Renal cortical epithelial cell (primary cell): ENCODE data around the gene SPIB. TPM values are rescaled to one million over a fixed set of nuclear protein-coding genes. Genes with fewer than 3 reads are reported as not detected.
"Not testable (repeated sequence)": the region's sequence is repeated elsewhere in the genome, so short reads cannot be mapped to it uniquely, and the experiment has no call there.

Experiments
- DNase-seq: peaks from one replicate; pipeline ENCODE4 v3.0.0-alpha.2; 2011; ENCODE audit warnings: low read depth
- total RNA-seq: library from RNA; depleted of rRNA; stranded (reverse); fragments of >200 nt; gene quantifications from 2 replicates; pipeline ENCODE4 v1.2.3, GENCODE V29; 2014

The SPIB gene
- total RNA-seq = not detected in 2 replicates

DNA sequence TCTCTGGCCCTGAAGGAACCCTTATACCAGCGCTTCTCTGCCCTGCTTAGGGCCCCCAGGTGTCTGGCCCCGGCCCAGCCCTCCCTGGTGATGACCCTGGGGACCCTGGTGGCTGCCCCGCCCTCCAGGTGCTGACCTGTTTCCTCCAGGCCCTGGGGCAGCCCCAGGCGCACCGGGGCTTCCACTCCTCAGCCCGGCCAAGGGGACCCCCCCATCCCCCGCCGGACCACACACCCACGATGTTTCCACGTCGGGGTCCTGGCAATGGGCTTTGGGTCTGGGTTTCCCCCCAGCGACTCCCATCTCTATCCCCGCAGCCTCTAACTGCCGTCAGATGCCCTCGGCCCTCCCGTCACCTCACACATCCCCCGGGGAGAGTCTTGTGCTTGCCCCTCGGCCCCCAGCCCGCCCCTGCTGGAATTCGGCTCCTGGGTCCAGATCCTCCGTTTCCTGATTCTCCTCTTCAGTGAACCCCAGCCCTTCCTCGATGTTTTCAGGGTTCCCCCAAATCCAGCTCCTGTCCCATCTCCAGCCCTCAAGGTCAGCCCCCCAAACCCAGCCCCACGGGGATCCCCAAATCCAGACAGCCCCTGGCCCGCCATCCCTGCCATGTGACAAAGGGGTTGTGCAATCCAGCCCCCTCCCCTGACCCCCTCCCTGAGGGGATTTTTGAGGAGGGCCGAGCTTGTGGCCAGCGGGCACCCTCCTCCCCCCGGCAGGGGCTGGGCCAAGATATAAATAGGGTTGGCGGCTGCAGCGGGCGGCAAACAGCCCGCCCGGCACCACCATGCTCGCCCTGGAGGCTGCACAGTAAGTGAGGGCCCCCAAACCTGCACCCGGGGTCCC is at the start of gene SPIB:
Gene SPIB, plus strand, starts transcription at position 763 of the 846 bp plus-strand sequence. Its CDS starts 25 bp downstream, at position 788.
- no peak for DNase-seq

- peak; percentile 32 for DNase-seq
These were observed 46.7 kb upstream of the SPIB start for GRCh38 chr19:50371914-50372475.

DNA sequence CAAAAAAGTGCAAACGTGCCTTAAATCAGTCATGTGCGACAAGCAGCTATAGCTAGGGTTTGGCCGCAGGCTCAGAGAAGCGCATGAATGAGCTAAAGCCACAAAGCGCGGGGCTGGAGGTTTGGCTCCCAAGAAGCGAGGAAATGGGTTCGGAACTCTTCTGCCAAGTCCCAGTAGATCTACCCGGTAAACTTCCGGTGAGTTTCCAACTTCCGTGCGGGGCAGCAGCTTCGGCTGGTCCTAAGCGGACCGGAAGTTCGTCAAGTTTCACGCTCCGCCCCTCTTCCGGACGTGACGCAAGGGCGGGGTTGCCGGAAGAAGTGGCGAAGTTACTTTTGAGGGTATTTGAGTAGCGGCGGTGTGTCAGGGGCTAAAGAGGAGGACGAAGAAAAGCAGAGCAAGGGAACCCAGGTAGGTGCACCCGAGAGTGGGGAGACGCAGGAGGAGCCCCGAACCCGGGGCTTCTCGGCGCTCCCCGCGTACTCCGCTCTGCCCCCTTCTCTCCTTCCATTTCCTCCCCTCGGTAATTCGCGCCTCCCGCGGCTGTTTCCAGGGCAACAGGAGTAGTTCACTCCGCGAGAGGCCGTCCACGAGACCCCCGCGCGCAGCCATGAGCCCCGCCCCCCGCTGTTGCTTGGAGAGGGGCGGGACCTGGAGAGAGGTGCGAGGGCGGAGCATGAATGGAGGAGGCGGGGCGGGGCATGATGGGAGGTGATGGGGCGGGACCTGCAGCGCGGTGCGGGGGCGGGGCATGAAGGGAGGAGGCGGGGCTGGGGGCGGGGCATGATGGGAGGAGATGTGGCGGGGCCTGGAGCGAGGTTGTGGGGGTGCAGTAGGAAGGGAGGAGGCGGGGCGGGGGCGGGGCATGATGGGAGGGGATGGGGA is 42.3 kb upstream of the SPIB start, which contains the start of gene NR1H2:
Gene NR1H2, plus strand, starts transcription at position 292 of the 885 bp plus-strand sequence. CDS start 1,149 bp downstream, outside the sequence.
- peak; percentile 93 for DNase-seq

DNA sequence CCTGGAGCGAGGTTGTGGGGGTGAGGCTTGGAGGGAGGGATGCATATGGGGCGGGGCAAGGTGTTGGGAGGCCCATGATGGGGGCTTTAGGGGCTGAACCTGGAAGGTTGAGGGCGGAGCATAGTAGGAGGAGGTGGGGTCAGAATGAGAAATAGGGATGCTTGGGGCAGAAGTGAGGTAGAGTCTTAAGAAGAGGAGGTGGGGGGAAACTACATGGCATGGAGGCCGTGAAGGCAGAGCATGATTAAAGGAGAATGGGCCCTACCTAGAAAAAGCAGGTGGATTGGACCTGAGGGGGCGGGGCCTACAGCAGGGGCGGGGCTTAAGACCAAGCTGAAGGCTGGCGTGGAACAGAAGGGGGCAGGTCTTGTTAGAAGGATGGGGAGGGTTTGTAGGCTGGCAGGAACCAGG is 41.7 kb upstream of the SPIB start:
- no peak for DNase-seq

DNA sequence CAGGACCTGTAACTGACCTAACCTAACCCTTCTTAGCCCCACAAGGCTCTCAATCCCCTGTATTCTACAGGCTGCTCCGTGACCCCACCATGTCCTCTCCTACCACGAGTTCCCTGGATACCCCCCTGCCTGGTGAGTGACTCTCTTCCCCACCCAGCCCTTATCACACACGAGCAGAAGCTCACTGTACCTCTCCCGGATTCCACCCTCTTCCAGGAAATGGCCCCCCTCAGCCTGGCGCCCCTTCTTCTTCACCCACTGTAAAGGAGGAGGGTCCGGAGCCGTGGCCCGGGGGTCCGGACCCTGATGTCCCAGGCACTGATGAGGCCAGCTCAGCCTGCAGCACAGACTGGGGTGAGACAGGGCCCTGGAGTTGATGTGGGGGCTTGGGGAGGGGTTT is 41.2 kb upstream of the SPIB start:
- DNase-seq = no peak

- DNase-seq = no peak
These were observed 40.4 kb upstream of the SPIB start for GRCh38 chr19:50378169-50378862.

GRCh38 chr19:50378863-50379236 is 39.9 kb upstream of the SPIB start:
- DNase-seq = no peak

DNA sequence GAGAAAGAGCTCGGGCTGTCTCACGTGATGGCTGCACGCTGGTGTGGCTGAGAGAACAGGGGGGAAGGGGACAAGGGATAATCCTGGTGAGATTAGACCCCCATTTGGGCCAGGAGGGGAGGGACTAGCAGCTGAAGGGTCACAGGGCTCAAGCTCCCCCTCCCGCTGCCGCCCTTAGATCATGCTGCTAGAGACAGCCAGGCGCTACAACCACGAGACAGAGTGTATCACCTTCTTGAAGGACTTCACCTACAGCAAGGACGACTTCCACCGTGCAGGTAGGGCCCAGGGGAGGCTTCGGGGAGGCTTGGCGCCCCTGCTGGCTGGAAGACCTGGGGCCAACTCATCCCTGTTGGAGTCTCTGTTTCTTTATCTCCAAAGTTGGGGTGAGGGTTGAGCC is 39.1 kb upstream of the SPIB start:
- DNase-seq = no peak

GRCh38 chr19:50380137-50380536 is 38.6 kb upstream of the SPIB start:
- DNase-seq = no peak

DNA sequence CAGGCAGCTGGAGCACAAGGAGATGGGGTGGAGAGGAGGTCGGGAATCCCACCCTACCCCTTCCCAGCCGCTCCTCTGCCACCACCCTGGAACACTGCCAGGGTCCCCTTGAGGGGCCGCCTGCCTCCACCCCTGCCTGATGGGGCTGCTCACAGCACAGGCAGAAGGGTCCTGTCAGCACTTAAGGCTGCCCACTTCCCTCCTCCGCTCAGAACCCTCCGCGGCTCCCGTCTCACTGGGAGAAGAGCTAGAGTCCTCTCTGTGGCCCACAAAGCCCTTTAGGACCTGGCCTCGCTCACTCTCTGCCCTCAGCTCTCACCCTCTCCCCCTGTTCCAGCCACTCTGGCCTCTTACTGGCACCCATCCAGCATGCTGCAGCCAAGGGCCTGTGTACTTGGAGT is 38.0 kb upstream of the SPIB start:
- no peak for DNase-seq

DNA sequence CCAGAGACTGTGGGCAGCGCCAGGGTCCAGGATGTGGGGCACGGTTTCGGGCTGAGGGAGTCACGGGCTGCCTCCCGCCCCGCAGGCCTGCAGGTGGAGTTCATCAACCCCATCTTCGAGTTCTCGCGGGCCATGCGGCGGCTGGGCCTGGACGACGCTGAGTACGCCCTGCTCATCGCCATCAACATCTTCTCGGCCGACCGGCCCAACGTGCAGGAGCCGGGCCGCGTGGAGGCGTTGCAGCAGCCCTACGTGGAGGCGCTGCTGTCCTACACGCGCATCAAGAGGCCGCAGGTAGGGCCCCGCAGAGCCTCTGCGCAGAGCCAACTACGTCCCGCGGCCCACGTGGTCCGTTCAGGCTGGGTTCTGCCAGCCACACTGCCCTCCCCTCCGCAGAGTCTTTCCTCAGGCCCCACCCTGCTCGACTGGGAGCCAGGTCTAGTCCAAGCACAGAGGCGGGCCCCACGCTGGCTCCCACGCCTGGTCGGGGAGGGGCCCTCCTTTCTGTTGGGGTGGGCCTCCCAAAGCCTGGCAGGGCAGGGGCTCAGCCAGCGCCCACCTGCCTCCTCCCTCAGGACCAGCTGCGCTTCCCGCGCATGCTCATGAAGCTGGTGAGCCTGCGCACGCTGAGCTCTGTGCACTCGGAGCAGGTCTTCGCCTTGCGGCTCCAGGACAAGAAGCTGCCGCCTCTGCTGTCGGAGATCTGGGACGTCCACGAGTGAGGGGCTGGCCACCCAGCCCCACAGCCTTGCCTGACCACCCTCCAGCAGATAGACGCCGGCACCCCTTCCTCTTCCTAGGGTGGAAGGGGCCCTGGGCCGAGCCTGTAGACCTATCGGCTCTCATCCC is 36.6 kb upstream of the SPIB start:
- no peak for DNase-seq

- no peak for DNase-seq
These were observed 35.5 kb upstream of the SPIB start for GRCh38 chr19:50383001-50383851.

- DNase-seq = peak; percentile 91
These were observed 34.7 kb upstream of the SPIB start, which contains the start of gene POLD1 for GRCh38 chr19:50383852-50384684. Gene POLD1, plus strand, starts transcription at chr19:50384347. Its CDS starts 14,505 bp downstream, at chr19:50398852.

DNA sequence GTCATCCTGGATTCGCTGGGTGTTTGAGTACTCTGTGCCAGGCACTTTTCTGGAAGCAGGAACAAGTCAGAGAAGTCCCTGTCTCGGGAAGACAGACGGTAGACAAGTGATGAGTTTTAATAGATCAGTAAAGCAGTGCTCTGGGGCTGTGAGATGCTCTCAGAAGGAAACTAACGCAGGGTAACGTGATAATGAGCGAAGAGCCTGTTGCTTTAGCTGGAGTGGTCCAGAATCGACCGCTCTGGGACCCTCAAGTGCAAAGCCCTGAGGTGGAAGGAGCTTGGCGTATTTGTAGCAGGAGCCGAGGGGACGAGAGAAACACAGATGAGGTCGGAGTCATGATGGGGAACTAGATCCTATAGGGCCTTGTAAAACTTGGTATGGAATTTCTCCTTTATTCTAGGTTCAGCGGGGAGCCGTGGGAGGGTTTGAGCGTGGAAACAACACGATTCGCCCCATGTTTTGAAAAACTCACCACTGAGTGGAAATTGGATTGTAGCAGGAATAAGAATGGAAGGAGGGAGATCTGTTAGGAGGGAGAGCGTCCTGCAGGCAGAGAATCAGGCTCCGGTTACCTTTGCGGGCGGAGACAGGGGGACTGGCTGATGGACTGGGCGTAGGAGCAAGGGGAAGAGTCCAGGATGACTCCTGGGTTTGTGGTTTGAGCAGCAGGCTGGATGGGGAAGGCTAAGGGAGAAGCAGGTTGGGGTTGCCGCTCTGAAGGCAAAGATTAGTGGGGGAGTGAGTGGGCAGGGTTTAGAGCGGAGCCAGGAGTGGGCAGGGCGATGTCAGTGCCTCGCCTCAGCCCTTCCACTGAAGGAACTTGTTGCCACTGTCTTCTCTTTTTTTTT is 33.8 kb upstream of the SPIB start:
- DNase-seq = peak; percentile 16

- DNase-seq = no peak
These were observed 31.4 kb upstream of the SPIB start for GRCh38 chr19:50387176-50387867.

GRCh38 chr19:50387868-50388245 is 30.9 kb upstream of the SPIB start:
- no peak for DNase-seq

DNA sequence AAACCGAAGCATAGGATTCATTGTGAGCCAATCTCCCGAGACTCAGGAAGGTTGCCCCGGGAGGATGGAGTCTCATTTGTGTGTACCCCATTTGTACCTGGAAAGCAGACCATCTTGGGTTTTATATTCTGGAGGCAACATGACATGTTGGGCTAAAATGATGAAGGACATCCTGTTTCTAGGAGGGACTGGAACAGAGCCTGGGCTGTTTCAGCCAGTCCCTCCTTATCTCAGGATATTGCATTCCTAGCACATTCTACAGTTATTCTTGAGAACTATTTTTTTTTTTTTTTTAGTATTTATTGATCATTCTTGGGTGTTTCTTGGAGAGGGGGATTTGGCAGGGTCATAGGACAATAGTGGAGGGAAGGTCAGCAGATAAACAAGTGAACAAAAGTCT is 28.4 kb upstream of the SPIB start:
- DNase-seq = not testable (repeated sequence)
